Tibial nerve (tissue), 4 donors: Measurements from ENCODE around the gene KRT82. TPM values are rescaled to one million over a fixed set of nuclear protein-coding genes. Genes with fewer than 3 reads are reported as not detected.

Source experiments
- DNase-seq, 2 donors: peaks; one replicate each; pipeline ENCODE4 v3.0.0-alpha.2; 2019; ENCODE audit warnings: low spot score in 2 of 2
- H3K27ac ChIP-seq, 4 donors: fragments of 200-600 bp; sonication (generic) in 3 of 4; one replicate each; pipeline ENCODE4 v1.5.1; 2017 to 2019; ENCODE audit warnings: mild to moderate bottlenecking in 1 of 4
- H3K27me3 ChIP-seq, 2 donors: fragments of 200-600 bp; sonication (generic) in 1 of 2; one replicate each; pipeline versions ENCODE4 v1.5.1 to v1.6.0; 2017 to 2019
- H3K36me3 ChIP-seq, 3 donors: fragments of 200-600 bp; sonication (generic); one replicate each; pipeline ENCODE4 v1.5.1; 2018 to 2019
- H3K4me1 ChIP-seq, 4 donors: fragments of 200-600 bp; sonication (generic) in 3 of 4; one replicate each; pipeline ENCODE4 v1.5.1; 2017 to 2019
- H3K4me3 ChIP-seq, 4 donors: fragments of 200-600 bp; sonication (generic) in 3 of 4; one replicate each; pipeline ENCODE4 v1.5.1; 2017 to 2019; ENCODE audit warnings: mild to moderate bottlenecking in 1 of 4, moderate library complexity in 1 of 4
- H3K9me3 ChIP-seq, 4 donors: fragments of 200-600 bp; sonication (generic) in 3 of 4; one replicate each; pipeline ENCODE4 v1.5.1; 2017 to 2019
- EP300 ChIP-seq, 2 donors: sonication (generic); formaldehyde crosslinking; IDR thresholded peaks; one replicate each; pipeline ENCODE4 v1.6.1; 2017; ENCODE audit warnings: antibody characterized with exemption in 2 of 2, mild to moderate bottlenecking in 1 of 2
- POLR2A ChIP-seq, 2 donors: fragments of 450-650 bp; IDR thresholded peaks; one replicate each; pipeline ENCODE4 v1.6.1; 2017; ENCODE audit warnings: antibody characterized with exemption in 2 of 2, mild to moderate bottlenecking in 2 of 2, moderate library complexity in 2 of 2
- WGBS, 2 donors: methylation state at CpG; one replicate each; pipeline ENCODE4 v1.1.5; 2018; 5-methylcytosine and 5-hydroxymethylcytosine counted together
- total RNA-seq, 4 donors: library from RNA; depleted of rRNA; stranded (reverse); fragments of >200 nt; gene quantifications; one replicate each; pipeline ENCODE4 v1.1.0, GENCODE V29; 2016
- TF ChIP-seq, protein P1 (sequence below), 5 experiments: fragments of 200-600 bp in 3 of 5; fragments of 450-650 bp in 2 of 5; sonication (generic) in 3 of 5; IDR thresholded peaks; one replicate each; pipeline ENCODE4 v1.5.1; 2016 to 2019; ENCODE audit warnings: antibody characterized with exemption in 5 of 5, mild to moderate bottlenecking in 3 of 5, moderate library complexity in 2 of 5

Gene KRT82
- total RNA-seq, 4 donors from 2014 or later = not detected

DNA sequence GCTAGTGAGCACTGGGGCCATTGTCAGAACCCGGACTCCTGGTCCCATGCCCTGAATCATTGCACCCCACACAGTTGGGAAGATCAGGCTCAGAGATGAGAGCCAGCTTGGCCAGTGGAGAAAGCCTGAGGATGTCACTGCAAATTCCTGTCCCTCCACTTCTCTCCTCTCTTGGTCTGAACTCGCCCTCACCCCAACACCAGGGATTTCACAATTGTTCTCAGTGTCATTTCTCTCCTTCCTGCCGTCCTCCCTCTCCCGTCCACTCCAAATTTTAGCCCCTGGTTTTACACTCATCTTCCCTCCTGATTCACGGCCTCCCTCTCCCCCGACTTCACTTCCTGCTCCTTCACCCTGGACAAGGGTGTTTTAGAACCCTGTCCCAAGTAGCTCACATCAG lies 16.9 kb upstream of the KRT82 start:
- Histone ChIP-seq H3K36me3 (no peaks in the 10 kb centered on the region), H3K9me3 (no peaks in the 10 kb centered on the region), H3K4me1 (peaks cover 0 to 8% (median 0%) of the 10 kb centered on the region in 4 donors), H3K4me3 (no peak overlapping the region), H3K27ac (peak overlapping the region in 1 of 4 donors; percentile 37), H3K27me3 (no peaks in the 10 kb centered on the region)
- DNase-seq = no peak
- TF ChIP-seq POLR2A (IDR thresholded peaks at IDR 0.05) (no peak), EP300 (IDR thresholded peaks at IDR 0.05) (no peak)
- TF ChIP-seq, protein P1, sequence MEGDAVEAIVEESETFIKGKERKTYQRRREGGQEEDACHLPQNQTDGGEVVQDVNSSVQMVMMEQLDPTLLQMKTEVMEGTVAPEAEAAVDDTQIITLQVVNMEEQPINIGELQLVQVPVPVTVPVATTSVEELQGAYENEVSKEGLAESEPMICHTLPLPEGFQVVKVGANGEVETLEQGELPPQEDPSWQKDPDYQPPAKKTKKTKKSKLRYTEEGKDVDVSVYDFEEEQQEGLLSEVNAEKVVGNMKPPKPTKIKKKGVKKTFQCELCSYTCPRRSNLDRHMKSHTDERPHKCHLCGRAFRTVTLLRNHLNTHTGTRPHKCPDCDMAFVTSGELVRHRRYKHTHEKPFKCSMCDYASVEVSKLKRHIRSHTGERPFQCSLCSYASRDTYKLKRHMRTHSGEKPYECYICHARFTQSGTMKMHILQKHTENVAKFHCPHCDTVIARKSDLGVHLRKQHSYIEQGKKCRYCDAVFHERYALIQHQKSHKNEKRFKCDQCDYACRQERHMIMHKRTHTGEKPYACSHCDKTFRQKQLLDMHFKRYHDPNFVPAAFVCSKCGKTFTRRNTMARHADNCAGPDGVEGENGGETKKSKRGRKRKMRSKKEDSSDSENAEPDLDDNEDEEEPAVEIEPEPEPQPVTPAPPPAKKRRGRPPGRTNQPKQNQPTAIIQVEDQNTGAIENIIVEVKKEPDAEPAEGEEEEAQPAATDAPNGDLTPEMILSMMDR (IDR thresholded peaks at IDR 0.05) = no peak
- WGBS, 2 donors = 55 to 66% methylated on average over 6 of the region's 6 CpGs

DNA sequence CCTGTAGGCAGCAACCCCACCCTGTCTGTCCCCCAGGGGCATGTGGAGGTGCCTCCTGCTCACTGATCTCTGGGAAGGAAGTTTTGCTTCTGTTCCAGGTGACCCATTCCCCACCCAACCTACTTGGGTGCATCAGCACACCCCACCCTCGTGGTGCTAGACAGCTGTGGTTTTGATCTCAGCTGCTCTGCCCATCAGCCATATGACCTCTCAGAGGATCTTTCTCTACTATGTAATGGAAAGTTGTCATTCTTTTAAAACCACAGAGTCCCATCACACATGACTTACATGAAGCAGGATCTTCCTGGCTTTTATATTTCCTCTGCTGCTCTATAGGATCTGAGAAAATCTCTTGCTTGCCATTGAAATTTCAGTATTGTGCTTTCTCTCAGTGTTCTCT lies 13.5 kb upstream of the KRT82 start:
- Histone ChIP-seq H3K36me3 (no peaks in the 10 kb centered on the region), H3K4me3 (no peak overlapping the region), H3K27me3 (no peaks in the 10 kb centered on the region), H3K9me3 (no peaks in the 10 kb centered on the region), H3K4me1 (peaks cover 0 to 34% (median 5%) of the 10 kb centered on the region in 4 donors), H3K27ac (no peak overlapping the region)
- no peak for DNase-seq
- WGBS, 2 donors = 44 to 57% methylated on average over 1 of the region's 1 CpG
- TF ChIP-seq, protein P1 (IDR thresholded peaks at IDR 0.05) = no peak
- no peak for TF ChIP-seq EP300 (IDR thresholded peaks at IDR 0.05)
- no peak for TF ChIP-seq POLR2A (IDR thresholded peaks at IDR 0.05)

DNA sequence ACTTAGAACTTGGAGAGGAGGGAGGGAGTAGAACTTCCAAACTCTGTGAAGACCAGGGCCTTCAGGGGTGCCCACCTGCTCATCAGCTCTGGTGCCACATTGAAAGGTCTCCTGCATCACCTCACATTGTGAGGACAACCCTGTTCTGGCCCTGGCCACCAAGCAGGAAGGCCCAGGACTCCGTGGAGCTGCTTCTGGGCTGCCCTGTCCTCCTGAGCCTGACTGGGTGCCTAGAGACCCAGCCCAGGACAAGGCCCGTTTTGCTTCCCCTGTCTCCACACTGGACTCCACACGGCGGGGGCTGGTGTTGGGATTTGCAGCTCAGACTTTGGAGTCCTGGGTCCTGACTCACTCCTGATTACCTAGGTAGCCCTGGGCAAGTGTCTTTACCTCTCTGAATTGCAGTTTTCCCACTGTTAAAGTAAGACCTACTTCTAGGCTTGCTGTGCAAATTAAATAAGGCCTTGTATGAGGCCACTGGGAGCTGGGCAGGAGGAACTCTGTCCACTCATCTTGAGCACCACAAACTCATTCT lies 12.5 kb upstream of the KRT82 start:
- Histone ChIP-seq H3K9me3 (no peaks in the 10 kb centered on the region), H3K4me3 (no peak overlapping the region), H3K36me3 (no peaks in the 10 kb centered on the region), H3K4me1 (peaks cover 0 to 31% (median 5%) of the 10 kb centered on the region in 4 donors), H3K27ac (no peak overlapping the region), H3K27me3 (no peaks in the 10 kb centered on the region)
- no peak for DNase-seq
- TF ChIP-seq, protein P1 (IDR thresholded peaks at IDR 0.05) = no peak
- WGBS, 2 donors = 83 to 89% methylated on average over 3 to 4 of the region's 4 CpGs

DNA sequence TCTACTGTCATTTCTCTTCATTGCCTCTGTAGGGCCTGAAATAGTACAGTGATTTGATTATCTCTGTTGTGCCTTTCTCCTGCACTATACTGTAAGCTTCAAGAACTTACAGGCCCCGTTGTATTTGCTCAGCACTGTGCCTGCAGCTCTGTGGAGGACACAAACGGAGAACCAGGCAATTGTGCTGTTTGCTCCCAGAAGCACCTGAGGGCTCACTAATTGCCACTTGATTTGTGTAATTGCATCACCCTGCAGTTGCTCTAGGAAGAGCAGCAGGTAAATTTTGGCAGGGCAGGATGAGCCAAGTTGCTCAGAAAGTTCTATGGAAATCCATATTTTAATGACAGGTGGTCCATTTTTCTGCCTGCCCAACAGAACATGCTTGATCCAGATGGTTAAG lies 11.6 kb upstream of the KRT82 start:
- no peak for TF ChIP-seq POLR2A (IDR thresholded peaks at IDR 0.05)
- TF ChIP-seq, protein P1 (IDR thresholded peaks at IDR 0.05) = no peak
- no peak for TF ChIP-seq EP300 (IDR thresholded peaks at IDR 0.05)
- peak overlapping the region in 2 of 4 donors; percentile 76 to 82 for H3K27ac ChIP-seq
- no peaks in the 10 kb centered on the region for H3K9me3 ChIP-seq
- 80 to 84% methylated on average over 2 of the region's 2 CpGs for WGBS, 2 donors
- H3K27me3 ChIP-seq = no peaks in the 10 kb centered on the region
- no peaks in the 10 kb centered on the region for H3K36me3 ChIP-seq
- peaks cover 0 to 26% (median 5%) of the 10 kb centered on the region in 4 donors for H3K4me1 ChIP-seq
- H3K4me3 ChIP-seq = no peak overlapping the region
- DNase-seq = no peak

DNA sequence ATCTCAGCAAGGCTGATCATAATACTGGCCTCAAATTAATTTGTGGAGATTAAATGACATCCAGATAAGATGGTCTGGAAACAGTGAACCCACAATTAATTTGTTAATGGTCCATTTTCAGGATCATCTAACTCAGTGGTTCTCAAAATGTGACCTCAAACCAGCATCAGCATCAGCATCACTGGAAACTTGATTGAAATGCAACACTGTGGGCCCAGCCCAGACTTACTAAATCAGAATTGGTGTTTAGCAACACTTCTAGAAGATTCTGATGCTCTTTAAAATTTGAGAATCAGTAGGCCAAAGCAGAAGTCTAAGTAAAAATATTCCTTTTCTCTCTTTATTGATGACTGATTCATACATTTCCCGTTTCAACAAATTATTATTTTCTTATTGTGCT lies 10.7 kb upstream of the KRT82 start:
- Histone ChIP-seq H3K4me1 (peaks cover 0 to 27% (median 5%) of the 10 kb centered on the region in 4 donors), H3K36me3 (no peaks in the 10 kb centered on the region), H3K27me3 (no peaks in the 10 kb centered on the region), H3K9me3 (no peaks in the 10 kb centered on the region), H3K4me3 (no peak overlapping the region), H3K27ac (peak overlapping the region in 2 of 4 donors; percentile 76 to 82)
- TF ChIP-seq, protein P1 (IDR thresholded peaks at IDR 0.05) = no peak
- TF ChIP-seq POLR2A (IDR thresholded peaks at IDR 0.05) (no peak), EP300 (IDR thresholded peaks at IDR 0.05) (no peak)
- WGBS, 2 donors = 42 to 61% methylated on average over 1 of the region's 1 CpG
- peak in 1 of 2 donors; percentile 18 for DNase-seq
